AG08395 (cell line): Measurements from ENCODE around the gene PCDHB4.
"Not testable (repeated sequence)": the region's sequence is repeated elsewhere in the genome, so short reads cannot be mapped to it uniquely, and the experiment has no call there.

ENCODE experiments used
- DNase-seq: peaks from one replicate; pipeline ENCODE4 v3.0.0; 2012; ENCODE audit warnings: mixed read lengths, low spot score

Gene PCDHB4

DNA sequence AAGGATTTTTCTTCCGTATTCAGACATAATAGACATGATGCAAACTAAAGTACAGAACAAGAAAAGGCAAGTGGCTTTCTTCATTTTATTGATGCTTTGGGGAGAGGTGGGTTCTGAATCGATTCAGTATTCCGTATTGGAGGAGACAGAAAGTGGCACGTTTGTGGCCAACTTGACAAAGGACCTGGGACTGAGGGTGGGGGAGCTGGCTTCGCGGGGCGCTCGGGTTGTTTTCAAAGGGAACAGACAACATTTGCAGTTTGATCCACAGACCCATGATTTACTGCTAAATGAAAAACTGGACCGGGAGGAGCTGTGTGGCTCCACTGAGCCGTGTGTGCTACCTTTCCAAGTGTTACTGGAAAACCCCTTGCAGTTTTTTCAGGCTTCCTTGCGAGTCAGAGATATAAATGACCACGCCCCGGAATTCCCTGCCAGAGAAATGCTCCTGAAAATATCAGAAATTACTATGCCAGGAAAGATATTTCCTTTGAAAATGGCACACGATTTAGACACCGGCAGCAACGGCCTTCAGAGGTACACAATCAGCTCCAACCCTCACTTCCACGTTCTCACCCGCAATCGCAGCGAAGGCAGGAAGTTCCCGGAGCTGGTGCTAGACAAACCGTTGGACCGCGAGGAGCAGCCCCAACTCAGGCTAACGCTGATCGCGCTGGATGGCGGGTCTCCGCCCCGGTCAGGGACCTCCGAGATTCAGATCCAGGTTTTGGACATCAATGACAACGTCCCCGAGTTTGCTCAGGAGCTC lies 28.8 kb downstream of the PCDHB4 start:
- no peak for DNase-seq

DNA sequence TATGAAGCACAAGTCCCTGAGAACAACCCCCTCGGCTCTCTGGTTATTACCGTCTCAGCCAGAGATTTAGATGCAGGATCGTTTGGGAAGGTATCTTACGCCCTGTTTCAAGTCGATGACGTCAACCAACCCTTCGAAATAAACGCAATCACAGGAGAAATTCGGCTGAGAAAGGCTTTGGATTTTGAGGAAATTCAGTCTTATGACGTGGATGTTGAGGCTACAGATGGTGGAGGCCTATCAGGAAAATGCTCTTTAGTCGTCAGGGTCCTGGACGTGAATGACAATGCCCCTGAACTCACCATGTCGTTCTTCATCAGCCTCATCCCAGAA lies 29.3 kb downstream of the PCDHB4 start:
- no peak for DNase-seq

DNA sequence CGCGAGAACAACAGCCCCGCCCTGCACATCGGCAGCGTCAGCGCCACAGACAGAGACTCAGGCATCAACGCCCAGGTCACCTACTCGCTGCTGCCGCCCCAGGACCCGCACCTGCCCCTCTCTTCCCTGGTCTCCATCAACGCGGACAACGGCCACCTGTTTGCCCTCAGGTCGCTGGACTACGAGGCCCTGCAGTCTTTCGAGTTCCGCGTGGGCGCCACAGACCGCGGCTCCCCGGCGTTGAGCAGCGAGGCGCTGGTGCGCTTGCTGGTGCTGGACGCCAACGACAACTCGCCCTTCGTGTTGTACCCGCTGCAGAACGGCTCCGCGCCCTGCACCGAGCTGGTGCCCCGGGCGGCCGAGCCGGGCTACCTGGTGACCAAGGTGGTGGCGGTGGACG lies 30.0 kb downstream of the PCDHB4 start:
- not testable (repeated sequence) for DNase-seq

DNA sequence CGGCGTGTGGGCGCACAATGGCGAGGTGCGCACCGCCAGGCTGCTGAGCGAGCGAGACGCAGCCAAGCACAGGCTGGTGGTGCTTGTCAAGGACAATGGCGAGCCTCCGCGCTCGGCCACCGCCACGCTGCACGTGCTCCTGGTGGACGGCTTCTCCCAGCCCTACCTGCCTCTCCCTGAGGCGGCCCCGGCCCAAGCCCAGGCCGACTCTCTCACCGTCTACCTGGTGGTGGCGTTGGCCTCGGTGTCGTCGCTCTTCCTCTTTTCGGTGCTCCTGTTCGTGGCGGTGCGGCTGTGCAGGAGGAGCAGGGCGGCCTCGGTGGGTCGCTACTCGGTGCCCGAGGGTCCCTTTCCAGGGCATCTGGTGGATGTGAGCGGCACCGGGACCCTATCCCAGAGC lies 30.5 kb downstream of the PCDHB4 start:
- DNase-seq = not testable (repeated sequence)

DNA sequence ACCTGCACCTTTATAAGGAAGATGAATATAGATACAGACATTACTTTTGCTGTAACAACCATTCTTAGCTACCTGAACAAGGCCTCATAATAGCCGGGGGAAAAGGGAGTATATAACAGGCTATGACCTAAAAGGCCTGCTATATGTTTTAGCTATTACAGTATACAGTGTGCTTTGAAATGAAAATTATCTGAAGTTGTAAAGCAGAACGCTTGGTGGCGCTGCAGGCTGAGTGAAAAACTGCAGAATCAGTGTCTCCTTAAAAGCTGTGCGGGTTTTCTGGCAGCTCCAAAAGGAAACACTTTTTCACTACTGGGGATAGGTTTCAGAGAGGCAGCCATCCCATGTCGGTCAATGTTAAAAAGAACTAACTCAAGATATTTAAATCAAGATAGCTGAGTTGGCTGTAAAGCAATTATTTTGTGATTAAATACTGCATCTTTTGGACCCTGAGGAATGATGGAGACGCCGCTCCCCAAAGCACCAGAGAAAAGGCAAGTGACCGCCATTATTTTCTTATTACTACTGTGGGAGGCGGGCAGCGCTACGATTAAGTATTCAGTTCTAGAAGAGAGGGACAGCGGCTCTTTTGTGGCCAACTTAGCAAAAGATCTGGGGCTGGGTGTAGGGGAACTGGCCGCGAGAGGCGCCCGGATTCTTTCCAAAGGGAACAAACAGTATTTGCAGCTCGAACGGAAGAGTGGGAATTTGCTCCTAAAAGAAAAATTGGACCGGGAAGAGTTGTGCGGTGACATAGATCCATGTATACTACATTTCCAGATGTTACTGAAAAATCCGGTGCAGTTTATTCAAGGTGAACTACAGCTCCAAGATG lies 34.1 kb downstream of the PCDHB4 start:
- no peak for DNase-seq

DNA sequence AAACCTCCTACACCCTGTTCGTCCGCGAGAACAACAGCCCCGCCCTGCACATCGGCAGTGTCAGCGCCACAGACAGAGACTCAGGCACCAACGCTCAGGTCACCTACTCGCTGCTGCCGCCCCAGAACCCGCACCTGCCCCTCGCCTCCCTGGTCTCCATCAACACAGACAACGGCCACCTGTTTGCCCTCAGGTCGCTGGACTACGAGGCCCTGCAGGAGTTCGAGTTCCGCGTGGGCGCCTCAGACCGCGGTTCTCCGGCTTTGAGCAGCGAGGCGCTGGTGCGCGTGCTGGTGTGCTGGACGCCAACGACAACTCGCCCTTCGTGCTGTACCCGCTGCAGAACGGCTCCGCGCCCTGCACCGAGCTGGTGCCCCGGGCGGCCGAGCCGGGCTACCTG lies 35.7 kb downstream of the PCDHB4 start:
- DNase-seq = not testable (repeated sequence)

DNA sequence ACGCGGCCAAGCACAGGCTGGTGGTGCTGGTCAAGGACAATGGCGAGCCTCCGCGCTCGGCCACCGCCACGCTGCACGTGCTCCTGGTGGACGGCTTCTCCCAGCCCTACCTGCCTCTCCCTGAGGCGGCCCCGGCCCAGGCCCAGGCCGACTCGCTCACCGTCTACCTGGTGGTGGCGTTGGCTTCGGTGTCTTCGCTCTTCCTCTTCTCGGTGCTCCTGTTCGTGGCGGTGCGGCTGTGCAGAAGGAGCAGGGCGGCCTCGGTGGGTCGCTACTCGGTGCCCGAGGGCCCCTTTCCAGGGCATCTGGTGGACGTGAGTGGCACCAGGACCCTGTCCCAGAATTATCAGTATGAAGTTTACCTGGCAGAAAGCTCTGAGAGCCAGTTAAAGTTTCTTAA lies 36.3 kb downstream of the PCDHB4 start:
- not testable (repeated sequence) for DNase-seq

DNA sequence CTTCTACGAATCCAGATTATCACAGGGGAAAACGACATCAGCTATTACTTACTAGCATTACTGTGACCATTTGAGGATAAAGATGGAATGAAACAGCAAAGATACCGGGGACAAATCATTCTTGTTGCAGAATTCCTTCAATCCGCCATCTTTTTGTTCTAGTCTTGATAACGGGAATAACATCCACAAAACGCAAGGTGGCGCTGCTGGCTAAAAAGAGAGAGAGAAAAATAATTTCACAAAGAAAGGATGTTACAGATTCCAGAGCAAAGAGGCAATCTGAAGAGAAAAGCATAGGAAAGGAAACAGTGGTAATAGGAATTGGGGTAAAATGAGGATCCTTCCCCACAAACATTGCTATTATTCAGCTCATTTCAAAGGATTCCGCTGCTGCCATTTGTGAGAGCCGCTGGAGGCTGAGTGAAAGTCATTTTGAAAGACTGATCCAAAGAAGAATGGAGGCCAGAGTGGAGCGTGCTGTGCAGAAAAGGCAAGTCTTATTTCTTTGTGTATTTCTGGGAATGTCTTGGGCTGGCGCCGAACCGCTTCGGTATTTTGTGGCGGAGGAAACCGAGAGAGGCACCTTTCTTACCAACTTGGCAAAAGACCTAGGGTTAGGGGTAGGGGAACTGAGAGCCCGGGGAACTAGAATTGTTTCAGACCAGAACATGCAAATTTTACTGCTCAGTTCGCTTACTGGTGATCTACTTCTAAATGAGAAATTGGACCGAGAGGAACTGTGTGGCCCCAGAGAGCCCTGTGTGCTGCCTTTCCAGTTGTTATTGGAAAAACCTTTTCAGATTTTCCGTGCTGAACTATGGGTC lies 51.0 kb downstream of the PCDHB4 start, which contains the start of gene PCDHB7:
TSS of gene PCDHB7 (plus strand) at position 264 of the 824 bp plus-strand sequence. CDS start at position 456, 192 bp downstream.
- DNase-seq = peak; percentile 36

DNA sequence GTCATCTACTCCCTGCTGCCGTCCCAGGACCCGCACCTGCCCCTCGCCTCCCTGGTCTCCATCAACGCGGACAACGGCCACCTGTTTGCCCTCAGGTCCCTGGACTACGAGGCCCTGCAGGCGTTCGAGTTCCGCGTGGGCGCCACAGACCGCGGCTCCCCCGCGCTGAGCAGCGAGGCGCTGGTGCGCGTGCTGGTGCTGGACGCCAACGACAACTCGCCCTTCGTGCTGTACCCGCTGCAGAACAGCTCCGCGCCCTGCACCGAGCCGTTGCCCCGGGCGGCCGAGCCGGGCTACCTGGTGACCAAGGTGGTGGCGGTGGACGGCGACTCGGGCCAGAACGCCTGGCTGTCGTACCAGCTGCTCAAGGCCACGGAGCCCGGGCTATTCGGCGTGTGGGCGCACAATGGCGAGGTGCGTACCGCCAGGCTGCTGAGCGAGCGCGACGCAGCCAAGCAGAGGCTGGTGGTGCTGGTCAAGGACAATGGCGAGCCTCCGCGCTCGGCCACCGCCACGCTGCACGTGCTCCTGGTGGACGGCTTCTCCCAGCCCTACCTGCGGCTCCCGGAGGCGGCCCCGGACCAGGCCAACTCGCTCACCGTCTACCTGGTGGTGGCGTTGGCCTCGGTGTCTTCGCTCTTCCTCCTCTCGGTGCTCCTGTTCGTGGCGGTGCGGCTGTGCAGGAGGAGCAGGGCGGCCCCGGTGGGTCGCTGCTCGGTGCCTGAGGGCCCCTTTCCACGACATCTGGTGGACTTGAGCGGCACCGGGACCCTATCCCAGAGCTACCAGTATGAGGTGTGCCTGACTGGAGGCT lies 52.9 kb downstream of the PCDHB4 start:
- not testable (repeated sequence) for DNase-seq
